Transverse colon (tissue), 4 donors: ENCODE results near the gene PLB1.

Experiments
- EP300 ChIP-seq: sonication (generic); formaldehyde crosslinking; IDR thresholded peaks from one replicate; pipeline ENCODE4 v1.6.1; 2017; ENCODE audit warnings: antibody characterized with exemption, low read depth
- POLR2AphosphoS5 ChIP-seq, 3 donors: sonication (generic); formaldehyde crosslinking; IDR thresholded peaks; one replicate each; pipeline ENCODE4 v1.6.1; 2016; ENCODE audit warnings: antibody characterized with exemption in 3 of 3
- TF ChIP-seq, protein P1 (sequence below), 5 experiments: fragments of 200-600 bp in 3 of 5; fragments of 450-650 bp in 2 of 5; sonication (generic) in 3 of 5; IDR thresholded peaks; 1 replicate in 2 of 5; 2 replicates in 3 of 5; pipeline ENCODE4 v1.5.1; 2016 to 2017; ENCODE audit warnings: antibody characterized with exemption in 5 of 5, inconsistent platforms in 3 of 5, mild to moderate bottlenecking in 2 of 5, moderate library complexity in 1 of 5

DNA sequence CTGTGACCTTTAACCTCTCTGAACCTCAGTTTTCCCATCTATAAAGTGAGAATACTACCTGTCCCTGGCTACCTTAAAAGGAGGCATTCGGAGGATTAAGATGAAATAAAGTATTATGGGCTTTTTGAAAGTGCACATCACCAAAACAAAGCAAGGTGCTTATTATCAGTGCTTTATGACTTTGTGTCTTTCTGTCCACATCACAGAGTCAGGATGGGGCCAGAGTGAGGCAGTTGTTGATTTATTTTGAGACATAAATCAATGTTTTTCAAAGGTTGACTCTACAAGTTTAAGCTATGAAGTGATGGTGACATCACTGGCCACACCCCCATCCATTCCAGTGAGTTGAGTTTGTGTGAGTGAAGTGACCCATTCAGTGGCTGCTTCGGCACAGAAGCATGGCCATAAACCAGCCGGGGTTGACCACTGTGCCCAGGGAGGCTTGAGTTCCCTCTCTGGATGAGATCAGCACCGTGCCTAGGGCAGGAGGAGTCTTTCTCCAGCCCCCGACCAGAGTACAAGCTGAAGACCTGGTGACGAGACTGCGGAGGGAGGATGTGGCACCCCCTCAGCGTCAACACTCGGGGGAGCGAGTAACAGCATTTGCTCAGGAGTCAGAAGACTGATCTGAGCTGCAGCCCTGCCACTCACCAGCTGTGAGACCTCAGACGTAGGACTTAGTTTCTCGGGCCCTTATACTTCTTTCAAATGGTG, 166.8 kb downstream of the PLB1 start:
- TF ChIP-seq, protein P1, sequence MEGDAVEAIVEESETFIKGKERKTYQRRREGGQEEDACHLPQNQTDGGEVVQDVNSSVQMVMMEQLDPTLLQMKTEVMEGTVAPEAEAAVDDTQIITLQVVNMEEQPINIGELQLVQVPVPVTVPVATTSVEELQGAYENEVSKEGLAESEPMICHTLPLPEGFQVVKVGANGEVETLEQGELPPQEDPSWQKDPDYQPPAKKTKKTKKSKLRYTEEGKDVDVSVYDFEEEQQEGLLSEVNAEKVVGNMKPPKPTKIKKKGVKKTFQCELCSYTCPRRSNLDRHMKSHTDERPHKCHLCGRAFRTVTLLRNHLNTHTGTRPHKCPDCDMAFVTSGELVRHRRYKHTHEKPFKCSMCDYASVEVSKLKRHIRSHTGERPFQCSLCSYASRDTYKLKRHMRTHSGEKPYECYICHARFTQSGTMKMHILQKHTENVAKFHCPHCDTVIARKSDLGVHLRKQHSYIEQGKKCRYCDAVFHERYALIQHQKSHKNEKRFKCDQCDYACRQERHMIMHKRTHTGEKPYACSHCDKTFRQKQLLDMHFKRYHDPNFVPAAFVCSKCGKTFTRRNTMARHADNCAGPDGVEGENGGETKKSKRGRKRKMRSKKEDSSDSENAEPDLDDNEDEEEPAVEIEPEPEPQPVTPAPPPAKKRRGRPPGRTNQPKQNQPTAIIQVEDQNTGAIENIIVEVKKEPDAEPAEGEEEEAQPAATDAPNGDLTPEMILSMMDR (IDR thresholded peaks at IDR 0.05) = no peak
- TF ChIP-seq POLR2AphosphoS5 (IDR thresholded peaks at IDR 0.05) (peak; percentile 15 to 64 (median 50)), EP300 (no peak)
